GM18498 (cell line): ENCODE measurements around the gene ABHD1.
"Not testable (repeated sequence)": the region's sequence is repeated elsewhere in the genome, so short reads cannot be mapped to it uniquely, and the experiment has no call there.

ENCODE experiments used
- ATAC-seq: cut with Tn5 transposase; IDR thresholded peaks from one replicate; pipeline ENCODE4 v1.9.1; 2021; ENCODE audit warnings: mild to moderate bottlenecking, moderate library complexity; ENCODE audit not compliant: unreplicated experiment

The ABHD1 gene

DNA sequence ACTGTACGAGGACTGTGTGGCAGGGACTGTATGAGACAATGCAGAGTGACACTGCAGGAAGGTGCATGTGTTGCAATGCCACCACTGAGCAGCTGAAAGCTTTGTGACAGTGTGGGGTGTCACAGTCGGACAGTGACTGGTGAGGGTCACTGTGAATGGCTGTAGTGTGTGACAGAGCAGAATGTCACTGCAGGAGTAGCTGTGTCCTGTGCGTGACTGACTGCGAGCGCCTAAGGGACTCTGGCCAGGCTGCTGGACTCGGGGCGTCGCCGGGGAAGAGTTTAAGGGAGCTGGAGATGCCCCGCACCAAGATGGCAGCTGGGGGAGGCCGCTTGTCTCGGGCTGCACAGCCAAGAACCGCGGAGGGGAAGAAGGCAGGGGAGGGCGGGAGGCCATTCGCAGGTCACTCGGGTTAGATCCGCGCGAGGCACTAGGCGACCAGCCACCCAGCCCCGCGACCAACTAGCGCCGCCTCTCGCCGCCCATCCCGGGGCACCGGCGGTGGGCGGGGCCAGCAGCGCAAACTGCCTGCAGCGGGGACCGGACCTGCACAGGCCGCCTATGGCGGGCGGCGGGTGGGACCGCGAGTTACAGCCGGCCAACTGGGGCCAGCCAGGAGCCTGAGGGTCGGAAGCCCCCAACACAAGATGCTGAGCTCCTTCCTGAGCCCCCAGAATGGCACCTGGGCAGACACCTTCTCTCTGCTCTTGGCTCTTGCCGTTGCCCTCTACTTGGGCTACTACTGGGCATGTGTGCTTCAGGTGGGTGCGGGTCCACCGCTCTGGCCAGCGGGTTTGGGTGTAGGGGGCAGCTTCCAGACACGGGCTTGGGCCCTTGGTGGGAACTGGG is at the start of gene ABHD1:
TSS of gene ABHD1 (plus strand) at position 514 of the 849 bp plus-strand sequence. CDS start at position 648, 134 bp downstream.
- ATAC-seq: no peak

GRCh38 chr2:27074738-27075565 is 48.7 kb upstream of the ABHD1 start:
- ATAC-seq: no peak

DNA sequence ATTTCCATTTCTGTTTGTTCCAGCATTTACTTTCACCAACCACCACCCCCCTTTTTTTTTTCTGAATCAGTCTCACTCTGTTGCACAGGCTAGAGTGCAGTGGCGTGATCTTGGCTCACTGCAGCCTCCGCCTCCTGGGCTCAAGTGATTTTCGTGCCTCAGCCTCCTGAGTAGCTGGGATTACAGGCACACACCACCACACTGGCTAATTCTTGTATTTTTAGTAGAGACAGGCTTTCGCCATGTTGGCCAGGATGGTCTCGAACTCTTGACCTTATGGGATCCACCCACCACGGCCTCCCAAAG is 48.1 kb upstream of the ABHD1 start:
- ATAC-seq: not testable (repeated sequence)

GRCh38 chr2:27076323-27076722 is 47.3 kb upstream of the ABHD1 start:
- ATAC-seq: no peak

GRCh38 chr2:27077231-27077630 is 46.4 kb upstream of the ABHD1 start:
- ATAC-seq: no peak

DNA sequence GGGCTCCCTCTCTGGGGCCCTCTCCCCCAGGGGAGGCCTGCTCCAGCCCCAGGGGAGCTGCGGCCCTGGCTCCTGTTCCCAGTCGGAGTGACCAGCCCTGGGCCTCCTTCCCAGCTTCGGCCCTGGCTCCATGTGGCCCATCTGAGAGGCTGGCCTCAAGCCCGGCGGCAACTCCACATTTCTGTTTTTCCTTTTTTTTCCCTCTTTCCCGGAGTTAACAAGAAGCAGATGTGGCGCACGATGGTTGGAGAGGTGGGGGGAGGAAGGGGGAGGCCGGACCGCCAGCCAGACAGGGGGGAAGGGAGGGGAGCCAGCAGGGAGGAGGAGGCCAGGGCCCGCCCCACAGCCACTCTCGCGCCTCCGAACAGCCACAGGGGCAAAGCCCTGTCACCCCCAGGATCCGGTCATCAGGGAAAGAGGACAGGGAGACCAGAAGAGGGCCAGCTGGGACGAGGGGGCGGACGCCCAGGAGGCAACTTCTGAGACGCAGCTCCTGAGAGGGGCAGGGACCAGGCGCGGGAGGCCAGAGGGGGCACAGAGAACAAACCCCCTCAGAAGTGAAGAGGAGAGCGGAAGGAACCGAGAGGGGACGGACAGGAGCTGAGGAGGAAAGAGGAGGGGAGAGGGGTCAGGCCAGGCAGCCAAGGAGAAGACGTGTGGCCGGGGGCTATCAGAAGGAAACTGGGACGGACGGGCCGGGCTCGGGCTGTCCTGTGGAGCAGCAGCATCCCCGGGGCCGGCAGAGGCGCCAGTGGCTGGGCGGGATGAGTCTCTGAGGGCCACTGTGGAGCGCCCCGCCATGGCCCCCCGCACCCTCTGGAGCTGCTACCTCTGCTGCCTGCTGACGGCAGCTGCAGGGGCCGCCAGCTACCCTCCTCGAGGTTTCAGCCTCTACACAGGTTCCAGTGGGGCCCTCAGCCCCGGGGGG is 45.1 kb upstream of the ABHD1 start, which contains the start of gene EMILIN1:
TSS of gene EMILIN1 (plus strand) at position 349 of the 928 bp plus-strand sequence. CDS start at position 800, 451 bp downstream.
- ATAC-seq: no peak

- no peak for ATAC-seq
Measured at GRCh38 chr2:27079233-27080139, 44.1 kb upstream of the ABHD1 start.

- no peak for ATAC-seq
Measured at GRCh38 chr2:27080140-27080469, 43.5 kb upstream of the ABHD1 start.

- no peak for ATAC-seq
Measured at GRCh38 chr2:27080603-27080936, 43.0 kb upstream of the ABHD1 start.

- ATAC-seq: no peak
Measured at GRCh38 chr2:27081984-27082772, 41.4 kb upstream of the ABHD1 start.

- ATAC-seq: no peak
Measured at GRCh38 chr2:27082773-27083409, 40.7 kb upstream of the ABHD1 start.

DNA sequence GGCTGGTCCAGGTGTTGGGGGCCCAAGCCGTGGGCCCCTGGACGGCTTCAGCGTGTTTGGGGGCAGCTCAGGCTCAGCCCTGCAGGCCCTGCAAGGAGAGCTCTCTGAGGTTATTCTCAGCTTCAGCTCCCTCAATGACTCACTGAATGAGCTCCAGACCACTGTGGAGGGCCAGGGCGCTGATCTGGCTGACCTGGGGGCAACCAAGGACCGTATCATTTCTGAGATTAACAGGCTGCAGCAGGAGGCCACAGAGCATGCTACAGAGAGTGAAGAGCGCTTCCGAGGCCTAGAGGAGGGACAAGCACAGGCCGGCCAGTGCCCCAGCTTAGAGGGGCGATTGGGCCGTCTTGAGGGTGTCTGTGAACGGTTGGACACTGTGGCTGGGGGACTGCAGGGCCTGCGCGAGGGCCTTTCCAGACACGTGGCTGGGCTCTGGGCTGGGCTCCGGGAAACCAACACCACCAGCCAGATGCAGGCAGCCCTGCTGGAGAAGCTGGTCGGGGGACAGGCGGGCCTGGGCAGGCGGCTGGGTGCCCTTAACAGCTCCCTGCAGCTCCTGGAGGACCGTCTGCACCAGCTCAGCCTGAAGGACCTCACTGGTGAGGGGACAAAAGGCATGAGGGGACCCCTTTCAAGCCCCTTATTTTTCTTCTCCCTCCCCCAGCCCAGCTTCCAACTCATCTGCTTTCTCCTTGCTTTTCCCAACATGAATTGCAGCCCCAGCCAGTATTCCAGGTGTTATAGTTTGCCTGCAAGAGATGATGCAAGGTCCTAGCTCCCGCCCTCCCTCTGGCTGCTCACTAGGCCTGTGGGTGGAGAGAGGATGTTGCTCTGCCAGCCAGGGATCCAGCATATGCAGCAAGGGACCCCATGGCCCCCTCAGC is 40.0 kb upstream of the ABHD1 start:
- ATAC-seq: no peak

GRCh38 chr2:27084297-27085061 is 39.1 kb upstream of the ABHD1 start:
- ATAC-seq: no peak

DNA sequence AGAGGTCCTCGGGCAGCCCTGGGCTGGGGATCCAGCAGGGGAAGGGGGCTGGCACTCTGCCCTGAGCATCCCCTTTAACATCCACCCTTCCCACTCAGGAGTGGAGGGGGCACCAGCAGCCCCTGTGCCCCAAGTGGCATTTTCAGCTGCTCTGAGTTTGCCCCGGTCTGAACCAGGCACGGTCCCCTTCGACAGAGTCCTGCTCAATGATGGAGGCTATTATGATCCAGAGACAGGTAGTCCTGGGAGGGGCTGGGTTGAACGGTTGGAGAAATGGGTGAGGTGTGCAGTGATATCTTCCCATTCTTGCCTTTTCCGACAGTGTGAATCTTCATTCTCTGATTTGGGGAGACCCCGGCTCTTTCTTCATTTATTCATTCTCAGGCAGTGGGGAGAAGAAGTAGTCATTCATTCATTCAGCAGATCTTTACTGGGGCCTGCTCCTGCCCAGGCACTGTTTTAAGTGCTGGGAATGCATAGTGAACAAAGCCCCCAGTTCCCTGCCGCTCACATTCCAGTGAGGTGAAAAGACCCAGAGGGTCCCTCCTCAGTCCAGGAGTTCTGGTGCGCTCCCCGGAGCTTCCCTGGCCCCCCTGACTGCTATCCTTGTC is 38.4 kb upstream of the ABHD1 start:
- ATAC-seq: no peak

DNA sequence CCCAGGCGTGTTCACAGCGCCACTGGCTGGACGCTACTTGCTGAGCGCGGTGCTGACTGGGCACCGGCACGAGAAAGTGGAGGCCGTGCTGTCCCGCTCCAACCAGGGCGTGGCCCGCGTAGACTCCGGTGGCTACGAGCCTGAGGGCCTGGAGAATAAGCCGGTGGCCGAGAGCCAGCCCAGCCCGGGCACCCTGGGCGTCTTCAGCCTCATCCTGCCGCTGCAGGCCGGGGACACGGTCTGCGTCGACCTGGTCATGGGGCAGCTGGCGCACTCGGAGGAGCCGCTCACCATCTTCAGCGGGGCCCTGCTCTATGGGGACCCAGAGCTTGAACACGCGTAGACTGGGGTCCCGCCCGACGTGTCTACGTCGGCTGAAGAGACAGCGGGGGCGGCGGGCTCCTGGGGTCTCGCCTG is 37.9 kb upstream of the ABHD1 start:
- peak; percentile 3 for ATAC-seq

DNA sequence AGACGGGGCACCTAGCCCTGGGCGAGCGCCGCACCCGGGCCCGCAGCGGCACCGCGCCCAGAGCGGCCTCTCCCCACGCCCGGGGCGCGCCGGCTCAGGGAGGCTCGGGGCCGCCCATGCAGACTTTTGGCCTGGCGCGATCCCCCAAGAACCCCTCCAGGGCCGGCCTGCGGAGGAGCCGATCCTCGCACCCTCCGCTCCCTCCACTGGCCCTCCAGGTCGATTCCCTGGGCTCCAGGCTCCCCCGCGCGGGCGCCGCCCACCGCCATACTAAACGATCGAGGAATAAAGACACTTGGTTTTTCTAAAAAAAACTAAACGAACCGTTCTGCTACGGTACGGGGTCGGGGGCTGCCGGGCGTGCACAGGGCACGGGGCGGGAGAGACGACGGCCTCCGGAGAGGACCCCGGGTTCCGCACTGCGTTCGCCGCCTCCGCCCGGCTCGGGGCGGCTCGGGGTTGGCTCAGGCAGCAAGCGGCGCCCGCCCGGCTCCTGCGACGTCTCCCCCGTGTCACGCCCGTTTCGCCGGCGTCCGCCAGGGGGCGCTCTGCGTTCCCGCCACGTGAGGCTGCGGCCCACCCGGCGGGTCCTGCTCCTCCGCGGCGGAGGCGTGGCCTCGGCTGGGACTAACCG is 37.4 kb upstream of the ABHD1 start:
- peak; percentile 78 for ATAC-seq
